HG03460 (cell line): ENCODE results near the gene RPL22.

Experiments
- ATAC-seq: cut with Tn5 transposase; IDR thresholded peaks from one replicate; pipeline ENCODE4 v1.9.1; 2021; ENCODE audit not compliant: unreplicated experiment

The RPL22 gene

DNA sequence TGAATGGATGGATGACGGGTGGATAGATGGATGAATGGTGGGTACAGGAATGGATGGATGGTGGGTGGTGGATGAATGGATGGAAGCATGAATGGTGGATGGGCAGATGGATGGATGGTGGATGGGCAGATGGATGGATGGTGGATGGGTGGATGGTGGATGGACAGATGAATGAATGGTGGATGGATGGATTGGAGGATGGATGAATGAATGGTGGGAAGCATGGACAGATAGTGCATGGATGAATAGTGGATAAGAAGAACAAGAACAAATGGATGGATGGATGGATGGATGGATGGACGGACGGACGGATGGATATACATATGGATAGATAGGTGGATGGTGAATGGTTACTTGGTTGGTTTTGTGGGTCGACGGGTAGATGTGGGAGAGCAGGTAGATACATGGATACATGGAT, 24.0 kb downstream of the RPL22 start:
- ATAC-seq, result no peak

DNA sequence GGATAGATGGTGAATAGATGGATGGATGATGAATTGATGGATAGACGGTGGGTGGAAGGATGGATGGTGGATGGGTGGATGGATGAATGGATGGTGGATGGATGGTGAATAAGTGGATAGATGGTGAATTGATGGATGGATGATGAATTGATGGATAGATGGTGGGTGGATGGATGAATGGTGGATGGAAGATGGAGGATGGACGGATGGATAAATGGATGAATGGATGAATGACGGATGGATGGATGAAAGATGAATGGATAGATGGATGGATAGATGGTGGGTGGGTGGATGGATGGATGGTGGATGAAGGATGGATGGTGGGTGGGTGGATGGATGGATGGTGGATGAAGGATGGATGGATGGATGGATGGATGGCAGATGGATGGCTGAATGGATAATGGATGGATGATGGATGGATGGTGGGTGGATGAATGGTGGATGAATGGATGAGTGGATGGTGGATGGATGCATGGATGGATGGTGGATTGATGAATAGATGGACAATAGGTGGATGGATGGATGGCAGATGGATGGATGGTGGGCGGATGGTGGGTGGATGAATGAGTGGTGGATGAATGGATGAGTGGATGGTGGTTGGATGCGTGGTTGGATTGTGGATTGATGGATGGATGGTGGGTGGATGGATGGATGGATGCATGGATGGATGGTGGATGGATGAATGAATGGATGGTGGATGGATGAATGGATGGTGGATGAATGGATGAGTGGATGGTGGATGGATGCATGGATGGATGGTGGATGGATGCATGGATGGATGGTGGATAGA, 24.6 kb downstream of the RPL22 start:
- ATAC-seq, result no peak

DNA sequence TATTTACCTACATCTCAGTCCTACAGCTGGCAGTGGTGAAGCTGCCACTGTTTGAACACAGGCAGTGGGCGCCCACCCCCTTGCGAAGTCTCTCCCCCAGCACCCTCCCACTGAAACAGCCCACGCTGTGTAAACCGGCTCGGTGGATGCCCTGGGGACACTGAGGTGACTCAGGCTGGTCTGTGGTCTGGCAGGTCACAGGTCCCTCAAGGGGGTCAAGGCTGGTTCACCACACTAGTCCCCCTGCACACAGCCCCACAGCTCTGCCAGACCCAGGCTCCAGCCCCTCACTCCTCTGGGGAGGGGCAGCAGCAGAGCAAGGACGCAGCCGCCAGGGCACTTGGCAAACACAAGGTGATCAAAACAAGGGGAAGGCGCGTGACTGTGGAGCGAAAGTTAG, 26.8 kb downstream of the RPL22 start:
- ATAC-seq, result no peak

DNA sequence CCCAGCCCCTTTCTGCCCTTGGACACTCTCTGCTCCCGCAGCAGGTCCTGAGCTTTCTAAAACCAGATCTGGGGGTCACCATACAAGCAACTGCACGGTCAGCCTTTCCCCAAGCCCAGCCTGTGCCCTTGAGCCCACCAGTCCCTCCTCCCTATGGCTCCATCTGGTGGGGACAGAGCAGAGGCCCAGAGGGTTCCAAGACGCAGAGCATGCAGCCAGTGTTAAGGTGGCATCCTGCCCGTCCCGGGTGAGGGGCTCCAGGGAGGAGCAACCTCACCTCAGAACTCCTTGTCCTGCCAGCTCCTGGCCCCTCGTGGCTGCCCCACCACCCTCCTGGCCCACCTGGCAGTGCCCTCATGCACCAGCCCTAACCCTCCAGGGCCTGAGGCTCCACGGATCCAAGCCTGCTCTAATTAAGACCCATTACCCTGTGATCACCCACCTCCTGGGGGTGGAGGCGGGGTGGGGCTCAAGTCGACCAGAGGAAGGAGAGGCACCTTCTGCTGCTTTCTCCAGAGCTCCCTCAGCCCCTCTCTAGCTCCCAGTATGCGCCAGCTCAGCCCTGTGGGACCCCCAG, 27.8 kb downstream of the RPL22 start:
- ATAC-seq, result no peak

DNA sequence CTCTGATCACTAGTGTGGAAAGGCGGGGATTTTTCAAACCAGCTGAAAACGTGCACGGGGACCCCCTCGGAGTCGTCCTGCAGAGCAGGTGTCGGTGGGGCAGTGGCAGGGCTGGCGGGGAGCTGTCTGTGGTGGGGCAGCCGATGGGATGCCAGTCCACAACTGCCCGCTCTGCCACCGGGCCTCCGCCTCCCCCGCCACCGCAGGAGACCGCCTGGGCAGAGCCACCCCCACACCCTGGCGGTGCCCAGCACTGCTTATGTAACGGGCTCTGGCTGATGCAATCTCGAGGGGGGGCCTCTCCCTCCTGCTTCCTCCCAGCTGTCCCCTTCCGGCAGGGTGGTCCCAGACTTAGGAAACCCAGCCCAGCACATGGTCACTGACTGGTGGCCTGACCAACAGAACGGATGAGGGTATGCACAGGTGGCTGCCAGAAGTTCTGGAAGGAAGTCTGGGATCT, 28.6 kb downstream of the RPL22 start:
- no peak for ATAC-seq

DNA sequence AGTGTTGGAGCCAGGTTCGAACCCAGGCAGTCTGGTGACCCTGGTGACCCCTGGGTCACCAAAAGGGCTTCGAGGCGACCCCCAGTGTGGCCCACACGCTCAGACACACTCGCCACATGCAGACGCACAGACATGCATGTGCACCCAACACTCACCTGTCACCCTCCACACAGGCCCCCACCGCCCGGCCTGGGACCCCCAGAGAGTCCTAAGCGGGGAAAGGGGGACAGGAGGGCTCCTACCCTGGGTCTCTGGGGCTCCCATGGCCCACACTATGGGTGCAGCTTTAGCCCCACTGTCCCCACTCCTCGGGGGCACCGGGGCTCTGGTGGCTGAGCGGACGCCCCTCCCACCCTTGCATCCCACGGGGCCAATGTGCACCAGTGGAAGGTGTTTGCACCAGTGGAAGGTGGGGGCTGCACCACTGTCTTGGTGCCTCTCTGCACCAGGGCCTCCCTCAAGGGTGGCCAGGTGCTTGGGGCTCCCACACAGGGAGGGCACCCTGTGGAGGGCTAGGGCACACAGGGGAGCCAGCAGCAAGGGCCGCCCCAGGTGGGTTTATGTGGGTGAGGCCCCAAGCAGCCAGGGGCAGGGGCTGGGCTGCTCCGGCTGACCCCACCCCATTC, 29.2 kb downstream of the RPL22 start:
- ATAC-seq, result no peak

DNA sequence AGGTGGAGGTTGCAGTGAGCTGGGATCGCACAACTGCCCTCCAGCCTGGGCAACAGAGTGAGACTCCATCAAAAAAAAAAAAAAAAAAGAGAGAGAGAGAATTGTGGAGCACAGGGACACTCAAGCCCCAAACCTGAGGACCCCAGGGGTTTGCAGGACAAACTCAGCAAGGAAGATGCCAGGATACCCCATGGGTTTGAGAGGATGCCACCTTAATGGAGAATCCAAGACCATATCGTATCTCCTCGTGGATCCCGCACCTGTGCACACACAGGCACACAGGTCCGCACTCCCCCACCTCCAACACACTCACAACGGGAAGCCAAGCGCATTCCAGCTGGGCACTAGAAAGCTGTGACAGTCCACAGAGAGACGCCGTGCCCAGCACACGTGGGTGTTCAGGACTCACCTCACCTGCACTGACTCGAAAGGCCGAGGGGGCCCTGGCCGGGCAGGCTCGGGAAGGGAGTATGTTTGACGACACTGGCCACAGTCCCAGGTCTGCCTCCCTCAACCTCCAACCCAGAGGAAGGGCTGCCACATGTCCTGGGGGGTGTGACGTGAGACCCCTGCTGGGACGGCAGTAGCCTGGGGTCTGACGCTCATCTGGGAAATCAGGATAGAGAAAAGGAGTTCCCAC, 30.3 kb downstream of the RPL22 start:
- ATAC-seq, result no peak

DNA sequence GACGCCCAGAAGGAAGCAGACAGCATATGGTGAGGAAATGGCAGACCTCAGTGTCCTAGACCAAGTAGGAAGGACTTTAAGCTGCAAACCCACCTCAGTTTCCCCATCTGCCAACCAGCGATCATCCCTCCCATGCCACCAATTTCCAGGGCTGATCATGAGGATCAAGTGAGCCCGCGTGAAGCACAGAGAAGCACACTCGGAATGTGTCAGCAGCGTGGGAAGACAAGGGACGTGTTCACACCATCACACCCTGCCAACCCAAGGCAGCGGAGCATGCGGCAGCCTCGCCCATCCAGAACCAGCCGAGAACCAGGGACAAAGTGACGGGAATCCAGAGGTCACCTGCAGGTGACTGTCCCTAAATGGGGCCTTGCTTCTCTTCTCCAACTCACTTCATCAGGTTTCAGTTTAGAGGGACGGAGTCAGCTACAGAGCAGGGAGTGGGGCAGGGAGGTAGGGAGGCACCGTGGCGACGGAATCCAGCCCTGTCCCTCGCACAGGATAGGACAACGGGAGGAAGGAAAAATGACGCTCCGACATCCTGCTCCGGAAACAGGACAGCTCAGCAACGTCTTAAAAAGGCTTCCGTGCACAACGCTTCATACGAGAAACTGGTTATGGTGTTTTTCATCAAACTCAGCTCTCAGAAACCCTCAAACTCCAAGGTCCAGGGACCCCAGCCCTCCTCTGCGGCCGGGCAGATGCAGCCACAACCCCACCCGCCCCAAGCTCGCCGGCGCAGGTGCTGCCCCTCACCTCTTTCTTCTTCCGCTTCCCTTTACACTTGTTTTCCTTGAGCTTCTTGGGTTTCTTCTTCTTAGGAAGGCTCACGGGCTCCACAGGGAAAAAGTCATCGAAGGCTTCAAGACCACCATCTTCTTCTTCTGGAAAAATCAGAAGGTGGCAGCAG, 31.7 kb downstream of the RPL22 start:
- no peak for ATAC-seq

DNA sequence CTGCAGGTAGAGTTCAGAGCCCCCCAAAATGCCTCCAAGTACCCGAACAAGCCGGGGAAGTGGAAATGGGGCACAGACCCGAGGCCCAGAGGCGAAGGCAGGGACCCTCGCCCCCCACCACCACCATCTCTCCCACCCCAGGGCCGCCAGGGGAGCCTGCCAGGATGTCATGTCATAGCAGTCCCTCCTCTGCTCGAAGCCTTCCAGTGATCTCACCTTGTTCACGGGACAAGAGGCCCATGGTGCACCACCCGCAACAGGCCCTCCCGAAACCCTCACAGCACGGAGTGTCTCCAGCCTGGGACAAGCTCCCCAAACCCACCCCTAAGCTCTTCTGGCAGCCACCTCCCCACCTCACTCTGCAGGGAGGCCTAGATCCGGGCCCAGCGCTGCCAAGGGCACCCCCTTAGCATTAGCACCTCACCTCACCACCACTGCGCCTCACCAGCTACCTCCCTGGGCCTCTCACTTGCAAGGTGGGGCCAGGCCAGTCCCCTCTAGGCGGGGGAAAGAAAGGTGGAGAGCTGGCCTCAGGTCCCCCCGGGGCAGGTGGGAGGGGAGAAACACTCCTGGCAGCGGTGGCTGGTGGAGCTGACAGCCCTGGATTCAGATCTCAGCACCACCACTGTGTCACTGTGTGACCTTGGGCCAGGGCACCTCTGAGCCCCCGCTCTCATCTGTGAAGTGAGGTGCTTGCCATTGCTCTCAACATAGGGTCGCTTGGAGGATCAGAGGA, 32.6 kb downstream of the RPL22 start:
- ATAC-seq, result no peak

DNA sequence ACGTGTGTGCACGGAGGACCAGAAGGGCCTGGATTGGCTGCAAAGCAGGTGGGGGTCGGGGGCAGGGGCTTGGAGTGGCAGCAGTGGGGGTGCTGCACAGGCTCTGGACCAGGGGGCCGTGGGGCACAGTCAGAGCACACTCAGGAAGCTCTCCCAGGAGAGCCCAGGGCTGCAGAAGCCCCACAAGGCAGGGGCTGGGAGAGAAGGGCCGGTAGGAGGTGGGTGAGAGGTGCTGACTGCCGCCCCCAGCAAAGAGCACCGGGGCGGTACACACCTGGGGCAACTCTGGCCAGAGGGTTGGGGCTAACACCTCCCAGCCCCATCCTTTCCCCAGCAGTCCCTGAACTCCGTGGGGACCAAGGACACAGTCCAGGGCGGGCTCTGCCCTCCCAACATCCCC, 33.2 kb downstream of the RPL22 start:
- no peak for ATAC-seq

DNA sequence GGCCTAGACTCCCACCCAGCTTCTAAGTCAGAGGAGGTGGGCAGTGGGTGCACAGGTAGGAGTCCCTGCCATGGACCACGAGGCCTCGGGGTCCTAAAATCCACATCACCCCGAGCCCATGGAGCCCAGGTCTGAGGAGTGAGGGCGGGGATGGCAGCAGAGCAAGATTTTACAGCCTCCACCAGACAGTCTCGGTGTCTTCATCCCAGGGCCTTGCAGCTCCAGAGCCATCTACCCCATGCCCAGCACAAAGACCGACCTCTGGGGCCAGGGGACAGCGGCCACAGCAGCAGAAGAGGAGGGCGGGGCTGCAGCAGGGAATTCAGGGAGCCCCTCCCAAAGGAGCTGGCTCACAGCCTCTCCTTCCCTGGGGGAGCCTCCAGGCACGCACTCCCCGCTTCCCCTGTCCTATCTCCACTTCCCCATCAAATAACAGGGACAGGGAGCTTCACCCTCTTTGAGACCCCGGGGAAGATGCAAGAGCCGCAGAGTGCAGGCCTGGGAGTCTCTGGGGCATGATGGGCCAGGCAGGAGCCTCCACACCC, 33.9 kb downstream of the RPL22 start:
- ATAC-seq, result no peak

DNA sequence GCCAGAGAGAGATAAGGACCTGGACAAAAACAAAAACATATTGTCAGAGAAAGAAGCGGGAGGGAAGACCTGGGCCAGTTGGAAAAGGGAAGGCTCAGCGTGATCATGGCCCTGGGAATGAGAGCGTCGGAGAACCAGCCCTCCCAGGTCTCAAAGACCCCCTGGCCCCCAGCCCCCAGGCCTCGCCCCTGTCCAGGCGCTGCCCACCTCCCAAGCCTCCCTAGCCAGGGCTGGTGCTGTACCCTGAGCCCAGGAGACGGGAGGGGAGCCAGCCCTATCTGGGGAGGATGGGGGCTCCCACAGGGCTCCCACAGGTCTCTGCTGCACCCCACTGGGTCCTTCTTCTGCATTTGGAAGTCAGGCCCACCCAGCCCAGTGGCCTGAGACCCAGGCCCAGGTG, 34.4 kb downstream of the RPL22 start:
- no peak for ATAC-seq

DNA sequence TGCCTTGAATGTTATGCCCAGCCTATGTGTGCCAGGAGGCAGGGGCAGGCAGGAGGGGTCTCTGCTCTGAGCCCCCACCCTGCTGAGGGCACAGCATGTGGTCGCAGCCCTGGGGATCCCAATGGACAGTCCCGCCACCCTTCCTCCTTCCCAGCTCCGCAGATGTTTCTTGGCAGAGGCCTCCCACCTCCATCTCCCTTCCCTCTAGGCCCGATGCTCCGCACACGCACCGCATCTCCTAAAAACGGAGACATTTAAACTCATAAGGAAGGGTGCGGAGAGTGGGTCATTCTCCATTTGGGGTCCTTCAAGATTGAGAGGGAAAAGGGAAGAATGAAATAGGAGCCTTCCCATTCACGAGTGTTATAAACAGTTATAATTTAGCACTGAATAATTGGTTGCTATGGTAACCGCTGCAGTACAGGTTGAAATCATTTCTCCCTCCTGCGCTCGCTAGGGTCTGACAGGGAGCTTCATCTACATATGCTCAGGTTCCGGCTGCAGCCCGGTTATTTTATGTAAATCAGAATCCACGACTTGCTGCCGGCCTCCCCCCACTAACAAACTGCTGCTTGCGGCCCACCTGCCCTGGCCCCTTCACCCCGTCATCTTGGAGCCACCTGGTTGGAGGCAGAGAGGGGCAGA, 35.3 kb downstream of the RPL22 start:
- no peak for ATAC-seq

DNA sequence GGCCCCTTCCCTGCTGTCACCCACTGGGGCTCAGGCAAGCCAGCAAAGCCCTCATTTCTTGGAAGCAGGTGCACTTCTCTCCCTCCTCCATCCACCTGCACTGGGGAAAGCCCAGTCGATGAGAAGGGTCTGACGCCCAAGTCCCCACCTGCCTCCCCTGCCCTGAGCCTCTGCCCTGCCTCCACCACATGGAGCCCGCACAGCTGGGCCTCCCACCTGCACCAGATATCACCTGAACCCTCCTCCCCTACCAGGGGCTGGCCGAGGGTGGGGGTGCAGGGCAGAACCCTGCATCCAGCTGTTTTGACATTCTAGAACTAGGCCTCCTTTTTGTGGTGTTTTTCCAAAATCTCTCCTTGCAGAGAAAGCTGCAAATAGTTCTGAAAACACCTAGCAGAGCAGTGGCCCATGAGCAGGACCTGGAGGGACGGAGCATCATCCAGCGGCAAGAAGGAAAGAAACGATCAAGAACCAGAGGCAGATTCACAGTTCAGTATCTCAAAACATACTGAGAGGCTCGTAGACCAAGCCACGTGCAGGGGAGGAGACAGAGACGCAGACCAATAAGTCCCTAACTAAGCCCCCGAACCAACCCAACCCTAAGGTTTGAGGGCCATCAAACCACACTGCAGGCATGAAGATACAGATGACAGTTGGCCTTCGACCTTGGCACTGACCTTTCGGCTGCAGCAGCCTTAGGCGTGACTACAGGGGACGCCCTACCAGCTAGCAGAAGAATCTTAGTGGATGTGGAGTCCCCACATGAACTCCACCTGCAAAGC, 36.0 kb downstream of the RPL22 start:
- ATAC-seq, result no peak

DNA sequence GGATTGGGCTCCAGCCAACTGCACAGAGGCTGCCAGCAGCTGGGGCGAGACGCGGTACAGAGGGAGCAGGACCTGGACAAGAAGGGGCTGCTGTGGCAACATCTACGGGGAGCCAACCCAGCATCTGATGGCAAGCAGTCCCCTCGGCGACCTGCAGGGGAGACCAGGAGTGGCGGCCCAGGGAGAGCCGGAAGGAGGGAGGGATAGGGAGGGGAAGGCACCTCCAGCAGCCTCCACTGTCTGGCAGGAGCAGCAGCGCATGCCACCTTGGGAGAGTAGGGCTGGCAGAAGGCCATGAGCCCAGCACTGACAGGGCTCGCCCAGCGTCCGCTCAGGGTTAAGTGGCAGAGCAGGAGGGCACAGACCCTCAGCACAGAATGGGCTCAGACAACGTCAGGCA, 36.6 kb downstream of the RPL22 start:
- ATAC-seq, result no peak

DNA sequence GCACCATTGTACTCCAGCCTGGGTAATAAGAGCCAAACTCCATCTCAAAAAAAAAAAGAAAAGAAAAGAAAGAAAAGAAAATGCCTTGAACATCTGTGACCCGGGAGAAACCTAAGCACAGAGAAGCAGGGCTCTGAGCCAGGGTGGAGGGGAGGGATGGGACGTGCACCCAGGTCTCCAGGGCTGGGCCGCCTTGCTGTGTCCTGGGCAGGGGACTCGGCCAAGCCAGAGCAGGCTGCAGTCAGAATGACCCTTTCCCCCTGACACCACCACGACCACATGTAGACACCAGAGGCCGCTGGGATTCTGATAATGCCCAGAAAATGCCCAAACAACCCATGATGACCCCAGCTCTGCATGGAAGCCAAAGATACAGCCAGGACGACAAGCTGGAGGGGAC, 37.1 kb downstream of the RPL22 start:
- ATAC-seq, result no peak

DNA sequence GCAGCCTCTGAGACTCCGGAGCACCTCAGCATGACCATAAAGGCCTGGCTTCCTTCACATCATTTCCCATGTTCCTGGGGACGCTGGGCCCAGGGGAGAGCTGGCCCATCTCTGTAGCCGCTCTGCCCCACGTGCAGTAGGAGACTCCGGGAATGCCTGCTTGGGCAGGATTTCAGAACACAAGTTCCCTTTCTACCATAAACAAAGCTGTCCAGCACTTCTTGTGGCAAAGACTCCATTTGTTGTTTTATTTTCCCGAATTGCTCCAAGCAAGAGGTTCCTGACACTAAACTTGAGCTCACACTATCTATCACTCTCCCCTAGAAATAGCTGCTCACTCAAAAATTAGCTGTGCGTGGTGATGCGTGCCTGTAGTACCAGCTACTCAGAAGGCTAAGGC, 41.2 kb downstream of the RPL22 start:
- no peak for ATAC-seq

DNA sequence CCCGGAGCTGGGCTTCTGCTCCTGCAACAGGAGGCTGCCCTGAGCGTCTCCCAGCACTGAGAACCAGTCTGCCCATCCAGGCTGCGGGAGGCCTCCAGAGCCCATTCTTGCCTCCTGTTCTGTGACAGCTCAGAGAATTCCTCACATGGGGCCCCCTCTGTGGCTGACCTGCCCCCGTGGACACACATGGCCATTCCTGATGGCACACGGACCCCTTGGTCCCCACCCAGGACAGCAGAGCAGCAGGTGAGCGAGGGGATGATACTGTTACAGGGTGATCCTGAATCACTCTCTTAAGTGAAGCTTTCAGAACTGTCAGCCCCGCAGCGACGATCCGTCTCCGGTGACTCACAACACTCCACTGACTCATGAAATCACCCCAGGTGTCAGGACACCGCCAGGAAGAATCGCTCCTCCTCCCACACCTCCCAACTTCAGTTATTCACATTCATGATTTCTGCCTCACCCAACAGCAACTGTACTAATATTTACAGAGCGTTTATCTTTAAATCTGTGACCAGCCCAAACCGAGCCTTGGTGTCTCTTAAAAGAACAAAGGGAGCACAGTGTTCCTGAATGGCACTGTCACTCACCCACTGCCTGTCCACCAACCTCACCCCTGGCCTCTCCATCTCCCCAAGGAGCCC, 41.7 kb downstream of the RPL22 start:
- ATAC-seq, result no peak
